Activated CD8-positive, alpha-beta memory T cell treated with anti-CD3 and anti-CD28 coated beads for 24 hours (primary cell): ENCODE measurements around the gene VAMP1.

Source experiments
- DNase-seq: peaks from one replicate; pipeline ENCODE4 v3.0.0-alpha.2; 2020

VAMP1 gene

DNA sequence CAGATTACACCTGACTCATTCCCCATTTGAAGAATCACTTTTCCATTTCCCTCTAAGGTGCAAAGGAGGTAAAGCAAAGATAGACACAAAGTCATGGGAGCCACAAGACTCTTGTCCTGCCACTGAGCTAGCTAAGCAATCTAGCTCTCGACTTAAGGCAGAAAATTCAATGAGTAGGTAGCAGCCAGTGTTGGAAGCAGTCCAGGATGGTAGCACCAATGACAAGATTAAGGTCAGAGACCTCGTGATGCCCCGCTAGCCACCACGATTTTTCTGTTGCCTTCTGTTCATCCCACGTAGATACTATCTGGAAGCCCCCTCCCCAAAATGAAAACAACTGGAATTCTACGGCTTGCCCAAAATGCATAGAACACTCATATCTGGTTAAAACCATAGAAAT lies 1.4 kb downstream of the VAMP1 start:
- peak; percentile 59 for DNase-seq

DNA sequence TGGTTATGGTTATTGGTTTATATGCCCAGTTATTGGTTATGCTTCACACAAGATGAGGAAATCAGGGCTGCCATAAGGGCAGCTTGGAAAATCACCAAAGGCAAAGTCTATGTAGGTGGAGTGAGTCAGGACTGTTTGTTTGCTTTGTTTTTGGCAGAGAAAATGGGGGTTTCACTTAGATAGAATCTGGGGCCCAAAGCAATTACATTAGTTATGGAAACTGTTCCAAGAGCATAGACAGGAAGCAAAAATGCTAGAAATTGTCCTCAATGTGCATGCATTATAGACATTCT lies 2.2 kb downstream of the VAMP1 start:
- DNase-seq: no peak

DNA sequence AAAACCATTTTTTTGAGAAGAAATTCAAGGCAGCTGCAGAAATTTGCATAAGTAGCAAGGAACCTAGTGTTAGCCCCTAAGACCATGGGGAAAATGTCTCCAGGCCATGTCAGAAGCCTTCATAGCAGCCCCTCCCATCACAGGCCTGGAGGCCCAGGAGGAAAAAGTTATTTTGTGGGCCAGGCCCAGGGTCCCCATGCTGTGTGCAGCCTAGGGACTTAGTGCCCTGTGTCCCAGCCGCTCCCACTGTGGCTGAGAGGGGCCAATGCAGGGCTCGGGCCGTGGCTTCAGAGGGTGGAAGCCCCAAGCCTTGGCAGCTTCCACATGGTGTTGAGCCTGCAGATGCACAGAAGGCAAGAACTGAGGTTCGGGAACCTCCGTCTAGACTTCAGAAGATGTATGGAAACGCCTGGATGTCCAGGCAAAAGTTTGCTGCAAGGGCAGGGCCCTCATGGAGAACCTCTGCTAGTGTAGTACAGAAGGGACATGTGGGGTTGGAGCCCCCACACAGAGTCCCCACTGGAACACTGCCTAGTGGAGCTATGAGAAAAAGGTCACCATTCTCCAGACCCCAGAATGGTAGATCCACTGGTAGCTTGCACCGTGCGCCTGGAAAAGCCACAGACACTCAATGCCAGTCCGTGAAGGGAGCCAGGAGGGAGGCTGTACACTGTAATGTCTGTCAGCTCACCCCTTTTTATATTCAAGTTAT lies 2.8 kb downstream of the VAMP1 start:
- peak; percentile 57 for DNase-seq

DNA sequence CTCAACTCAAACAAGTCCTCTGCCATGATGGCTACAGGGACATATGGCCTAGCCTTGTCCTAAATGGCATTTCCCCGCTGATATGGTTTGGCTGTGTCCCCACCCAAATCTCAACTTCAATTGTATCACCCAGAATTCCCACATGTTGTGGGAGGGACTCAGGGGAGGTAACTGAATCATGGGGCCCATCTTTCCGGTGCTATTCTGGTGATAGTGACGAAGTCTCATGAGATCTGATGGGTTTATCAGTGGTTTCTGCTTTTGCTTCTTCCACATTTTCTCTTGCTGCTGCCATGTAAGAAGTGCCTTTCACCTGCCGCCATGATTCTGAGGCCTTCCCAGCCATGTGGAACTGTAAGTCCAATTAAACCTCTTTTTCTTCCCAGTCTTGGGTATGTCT lies 3.7 kb downstream of the VAMP1 start:
- DNase-seq: peak; percentile 47

DNA sequence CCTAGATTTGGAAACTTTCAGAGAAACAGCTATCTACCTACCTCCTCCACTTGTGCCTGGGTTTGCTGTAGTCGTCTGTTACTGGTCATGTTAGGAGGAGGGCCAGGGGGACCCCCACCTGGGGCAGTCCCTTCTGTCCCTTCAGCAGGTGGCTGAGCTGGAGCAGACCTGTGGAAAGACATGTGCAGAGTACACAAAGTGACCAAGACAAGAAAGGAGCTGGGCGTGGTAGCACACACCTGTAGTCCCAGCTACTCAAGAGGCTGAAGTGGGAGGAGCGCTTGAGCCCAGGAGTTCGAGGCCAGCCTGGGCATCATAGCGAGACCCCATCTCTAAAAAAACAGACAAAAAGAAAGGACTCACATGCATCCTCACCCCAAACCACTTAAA lies 4.3 kb downstream of the VAMP1 start:
- DNase-seq: peak; percentile 55

DNA sequence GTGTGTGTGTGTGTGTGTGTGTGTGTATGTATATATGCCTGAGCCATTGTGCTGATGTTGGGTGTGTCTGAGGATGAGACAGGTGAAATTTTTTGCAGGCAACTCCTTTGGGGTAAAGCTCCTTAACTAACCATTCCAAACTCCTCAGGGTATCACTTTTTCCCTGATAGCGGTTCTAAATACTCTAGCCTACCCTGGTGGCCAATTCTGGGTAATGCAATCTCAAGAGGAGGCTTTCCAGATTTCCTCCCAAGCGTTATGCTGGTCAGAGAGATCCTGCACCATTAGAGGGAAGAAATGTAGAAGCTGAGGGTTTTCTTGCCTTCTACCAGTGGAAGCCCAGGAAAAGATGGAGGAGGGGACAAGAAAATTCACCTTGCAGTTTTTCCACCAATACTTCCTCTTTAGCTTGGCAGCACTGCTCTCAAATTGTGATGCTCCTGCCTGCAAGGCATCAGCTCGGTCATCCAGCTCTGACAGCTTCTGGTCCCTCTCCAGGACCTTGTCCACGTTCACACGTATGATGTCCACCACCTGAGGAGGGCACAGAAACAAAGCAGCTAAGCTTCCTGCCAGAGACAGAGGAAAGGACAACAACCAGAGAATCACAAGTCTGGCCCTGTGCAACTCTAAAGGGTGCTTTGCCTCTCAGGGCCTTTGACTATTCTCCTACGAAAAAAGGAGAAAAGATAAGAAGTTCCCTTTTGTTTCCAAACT lies 4.9 kb downstream of the VAMP1 start:
- DNase-seq: peak; percentile 69

DNA sequence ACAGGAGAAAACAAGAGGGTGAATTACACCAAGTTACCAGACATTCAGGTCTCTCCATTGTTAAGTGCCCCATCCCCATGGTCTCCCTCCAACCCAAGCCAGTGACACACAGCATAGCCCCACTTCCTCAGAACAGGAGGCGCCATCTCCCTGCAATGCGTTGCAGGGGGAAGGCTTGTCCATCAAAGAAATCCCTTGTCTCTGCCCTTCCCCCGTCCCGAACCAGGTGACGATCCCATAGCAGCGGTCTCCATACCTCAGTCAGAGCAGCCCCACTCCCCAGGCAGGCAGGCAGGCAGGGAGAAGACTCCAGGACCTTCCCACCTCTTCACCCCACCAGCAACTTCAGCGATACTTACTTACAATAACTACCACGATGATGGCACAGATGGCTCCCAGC lies 5.9 kb downstream of the VAMP1 start:
- peak; percentile 57 for DNase-seq

DNA sequence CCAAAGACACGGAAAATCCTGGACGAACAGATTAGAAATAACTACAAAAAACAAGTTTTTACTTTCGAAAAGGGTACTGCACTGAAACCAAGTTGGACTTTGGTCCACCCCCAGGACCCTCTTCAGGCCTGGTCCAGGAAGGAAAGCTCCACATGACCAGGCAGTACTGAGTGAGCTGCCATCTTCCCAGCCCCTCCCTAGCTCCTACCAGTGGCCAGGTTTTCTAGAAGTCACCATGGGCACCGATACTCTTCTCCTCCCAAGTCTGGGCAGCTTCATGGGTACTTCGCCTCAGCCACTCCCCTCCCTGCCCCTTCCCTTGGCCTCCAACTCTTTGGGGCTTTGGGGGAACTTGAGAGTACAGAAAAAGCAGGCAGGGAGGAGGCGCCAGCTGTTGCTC lies 6.6 kb downstream of the VAMP1 start:
- DNase-seq: no peak

DNA sequence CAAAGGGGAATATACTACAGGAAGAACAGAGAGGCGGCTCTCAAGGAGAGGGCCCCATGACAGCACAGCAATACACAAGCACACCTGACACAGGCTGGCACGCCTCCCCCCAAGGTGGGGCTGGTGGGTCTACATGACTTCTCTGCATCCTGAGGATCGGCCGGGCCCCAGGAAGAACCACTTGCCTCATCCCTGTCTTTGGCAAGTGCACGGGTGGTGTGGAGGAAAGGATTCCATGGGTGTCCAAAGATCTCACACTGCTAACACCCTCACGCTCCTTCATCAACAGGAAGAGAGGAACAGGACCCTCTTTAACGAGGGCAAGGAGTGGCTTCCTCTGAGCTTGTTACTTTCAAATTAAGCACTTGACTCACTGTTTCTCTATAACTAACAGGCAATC lies 7.3 kb downstream of the VAMP1 start:
- DNase-seq: no peak

DNA sequence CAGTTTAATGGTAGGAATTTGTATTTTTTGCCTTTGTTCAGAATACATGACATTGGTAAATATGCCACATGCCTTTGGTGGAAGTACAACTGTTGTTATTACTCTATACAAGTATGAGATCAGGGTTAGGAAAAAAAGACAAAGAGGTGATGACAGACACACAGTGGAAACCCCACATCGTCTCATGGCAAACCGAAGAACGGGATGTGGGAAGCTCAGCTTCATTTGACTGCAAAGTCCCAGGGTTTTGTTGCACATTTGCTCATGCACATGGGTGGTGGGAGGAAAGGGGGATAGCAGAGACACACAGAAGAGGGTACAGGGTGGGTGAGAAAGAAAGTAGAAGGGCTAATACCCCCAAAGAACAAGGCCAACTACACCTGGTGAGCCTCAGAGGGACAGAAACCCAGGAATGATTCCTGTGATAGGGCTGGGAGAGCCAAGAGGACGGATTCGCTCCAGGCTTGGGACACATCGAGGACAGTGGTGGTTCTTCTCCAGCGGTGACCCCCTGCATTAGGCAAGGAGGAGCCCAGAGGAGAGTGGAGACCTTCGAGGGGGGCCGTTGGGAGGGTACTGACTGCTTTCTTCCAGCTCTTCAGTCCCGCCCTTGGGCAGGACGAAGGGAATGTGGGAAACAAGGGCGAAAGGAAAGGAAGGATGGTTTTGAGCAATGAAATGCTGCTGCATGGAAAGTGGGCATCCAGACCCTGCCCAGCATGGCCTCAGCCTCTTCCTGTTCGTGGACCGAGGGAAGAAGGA lies 8.1 kb downstream of the VAMP1 start:
- DNase-seq: peak; percentile 72

DNA sequence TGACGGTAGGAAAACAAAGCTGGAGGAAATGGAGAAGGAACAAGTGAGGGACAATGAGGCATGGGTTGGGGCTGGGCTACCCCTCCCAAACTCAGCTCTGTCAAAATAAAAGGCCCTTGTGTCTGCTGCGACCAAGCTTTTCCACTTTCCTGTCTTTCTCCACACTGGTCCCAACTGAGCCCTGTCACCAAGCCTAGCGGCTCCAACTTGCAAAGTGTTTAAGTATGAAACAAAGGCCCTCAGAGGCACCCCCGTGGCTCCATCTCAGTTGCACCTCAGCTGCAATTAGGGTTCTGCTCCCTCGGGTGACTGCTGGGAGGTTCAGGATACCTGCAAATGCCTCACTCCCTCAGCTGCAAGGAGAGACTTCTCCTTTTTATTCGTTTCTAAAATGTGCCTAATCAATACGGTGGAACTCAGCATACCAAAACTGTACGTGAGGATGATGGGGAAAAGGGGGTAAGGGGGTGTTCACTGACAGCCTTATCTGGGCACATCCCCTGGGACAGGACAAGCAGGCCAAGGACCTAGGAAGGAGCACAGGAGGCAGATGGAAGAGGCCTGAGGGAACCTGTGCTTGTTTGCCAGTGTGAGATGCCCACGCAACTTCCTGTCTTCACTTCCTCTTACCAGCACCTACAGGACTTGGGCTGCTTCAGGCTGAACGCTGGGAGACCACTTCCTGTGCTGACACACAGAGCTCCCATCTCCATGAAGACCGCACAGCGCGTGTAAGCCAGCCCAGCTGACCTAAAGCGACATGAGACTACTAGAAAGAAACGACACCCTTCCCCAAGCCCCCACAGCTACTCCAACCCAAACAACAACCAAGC lies 8.9 kb downstream of the VAMP1 start:
- peak; percentile 88 for DNase-seq

DNA sequence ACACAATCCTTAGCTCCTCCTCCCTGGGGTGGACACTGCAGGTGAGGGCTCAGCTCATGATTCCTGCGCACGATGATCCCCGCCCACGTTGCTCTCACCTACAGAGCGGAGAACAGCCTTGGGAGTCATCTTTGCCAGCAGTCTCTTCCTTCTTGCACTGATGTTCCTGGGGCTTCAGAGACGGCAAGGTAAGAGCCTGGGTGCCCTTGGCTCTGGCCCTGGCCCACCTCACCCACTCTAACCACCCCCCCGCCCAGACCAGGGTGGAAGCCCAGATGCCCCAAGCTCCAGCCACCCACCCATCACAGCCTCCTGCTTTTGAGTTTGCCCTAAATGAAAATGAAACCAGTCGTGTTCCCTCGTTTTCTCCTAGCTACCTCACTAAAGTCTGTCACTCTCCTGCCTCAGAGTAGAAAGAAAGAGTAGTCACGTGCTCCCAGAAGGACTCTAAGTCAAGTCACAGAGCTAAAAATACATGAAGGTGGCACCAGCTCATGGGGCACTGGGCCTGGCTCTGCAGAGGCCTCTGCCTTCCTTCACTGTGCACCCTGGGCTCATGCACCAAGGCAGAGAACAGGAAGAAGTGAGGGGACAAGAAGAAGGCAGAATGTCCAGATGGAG lies 9.6 kb downstream of the VAMP1 start:
- peak; percentile 83 for DNase-seq

DNA sequence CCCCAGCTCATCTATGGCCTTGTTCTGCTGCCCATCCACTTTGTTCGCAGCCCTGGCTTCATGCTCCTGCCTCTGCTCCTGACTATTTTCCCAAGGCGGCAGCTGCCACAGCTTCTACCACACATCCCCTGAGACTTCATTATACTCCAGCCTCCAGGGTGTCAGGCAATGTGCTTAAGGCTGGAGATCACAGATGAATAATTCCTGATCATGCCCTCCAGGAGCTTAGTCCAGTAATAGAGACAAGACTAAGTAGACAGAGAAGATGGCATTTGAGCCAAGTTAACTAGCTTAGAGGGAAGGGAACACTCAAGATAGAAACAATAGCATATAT lies 11.5 kb downstream of the VAMP1 start:
- DNase-seq: no peak

DNA sequence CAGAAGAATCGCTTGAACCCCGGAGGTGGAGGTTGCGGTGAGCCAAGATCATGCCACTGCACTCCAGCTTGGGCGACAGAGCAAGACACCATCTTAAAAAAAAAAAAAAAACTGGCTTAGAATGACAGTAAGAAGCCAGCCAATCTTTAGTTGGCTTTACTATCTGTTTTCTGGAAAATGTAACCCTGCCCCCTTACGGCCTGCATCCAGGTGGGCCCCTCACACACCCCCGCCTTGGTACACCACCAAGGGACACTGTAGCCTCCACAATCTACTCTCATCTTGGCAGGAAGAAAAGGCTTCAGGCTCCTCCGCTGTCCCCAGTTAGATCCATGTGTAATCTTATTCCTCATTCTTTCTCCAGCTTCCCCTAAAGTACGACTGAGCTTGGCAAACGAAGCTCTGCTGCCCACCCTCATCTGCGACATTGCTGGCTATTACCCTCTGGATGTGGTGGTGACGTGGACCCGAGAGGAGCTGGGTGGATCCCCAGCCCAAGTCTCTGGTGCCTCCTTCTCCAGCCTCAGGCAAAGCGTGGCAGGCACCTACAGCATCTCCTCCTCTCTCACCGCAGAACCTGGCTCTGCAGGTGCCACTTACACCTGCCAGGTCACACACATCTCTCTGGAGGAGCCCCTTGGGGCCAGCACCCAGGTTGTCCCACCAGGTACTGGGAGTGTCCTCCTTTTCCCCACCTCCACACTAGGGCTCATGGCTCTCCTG lies 12.0 kb downstream of the VAMP1 start:
- DNase-seq: no peak

DNA sequence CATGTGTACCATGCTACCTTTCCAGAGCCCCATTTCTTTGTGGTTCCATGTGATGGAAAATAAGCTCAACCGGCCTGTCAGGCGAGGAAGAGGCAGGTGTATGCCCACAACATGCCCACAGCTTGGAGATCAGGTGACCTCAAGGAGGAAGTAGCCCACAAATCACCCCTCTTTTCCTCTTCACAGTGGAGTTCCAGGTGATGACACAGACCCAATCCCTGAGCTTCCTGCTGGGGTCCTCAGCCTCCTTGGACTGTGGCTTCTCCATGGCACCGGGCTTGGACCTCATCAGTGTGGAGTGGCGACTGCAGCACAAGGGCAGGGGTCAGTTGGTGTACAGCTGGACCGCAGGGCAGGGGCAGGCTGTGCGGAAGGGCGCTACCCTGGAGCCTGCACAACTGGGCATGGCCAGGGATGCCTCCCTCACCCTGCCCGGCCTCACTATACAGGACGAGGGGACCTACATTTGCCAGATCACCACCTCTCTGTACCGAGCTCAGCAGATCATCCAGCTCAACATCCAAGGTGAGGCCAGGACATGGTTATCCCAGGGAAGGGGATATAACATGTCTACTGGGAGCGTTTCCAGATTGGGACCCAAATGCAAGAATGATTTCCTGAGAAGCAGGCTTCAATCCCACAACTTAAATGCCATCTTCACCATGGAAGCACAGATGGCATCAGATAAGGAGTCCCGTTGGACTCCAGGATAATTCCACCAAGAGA lies 13.1 kb downstream of the VAMP1 start:
- peak; percentile 59 for DNase-seq

DNA sequence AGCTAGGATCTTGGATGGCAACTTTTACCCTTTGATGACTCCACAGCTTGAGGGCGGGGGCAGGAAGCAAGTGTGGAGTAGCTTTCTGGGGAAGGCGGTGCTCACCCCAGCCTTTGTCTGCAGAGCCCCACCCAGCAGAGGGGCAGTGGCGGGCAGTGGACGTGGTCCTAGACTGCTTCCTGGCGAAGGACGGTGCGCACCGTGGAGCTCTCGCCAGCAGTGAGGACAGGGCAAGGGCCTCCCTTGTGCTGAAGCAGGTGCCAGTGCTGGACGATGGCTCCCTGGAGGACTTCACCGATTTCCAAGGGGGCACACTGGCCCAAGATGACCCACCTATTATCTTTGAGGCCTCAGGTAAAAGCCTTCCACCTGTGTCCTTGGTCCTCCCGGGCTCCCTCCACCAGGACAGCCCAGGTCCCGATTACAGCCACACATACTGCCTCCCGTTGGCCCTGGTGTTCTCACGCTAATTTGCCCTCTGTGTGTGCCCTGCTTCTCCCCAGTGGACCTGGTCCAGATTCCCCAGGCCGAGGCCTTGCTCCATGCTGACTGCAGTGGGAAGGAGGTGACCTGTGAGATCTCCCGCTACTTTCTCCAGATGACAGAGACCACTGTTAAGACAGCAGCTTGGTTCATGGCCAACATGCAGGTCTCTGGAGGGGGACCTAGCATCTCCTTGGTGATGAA lies 17.4 kb downstream of the VAMP1 start:
- DNase-seq: peak; percentile 81

DNA sequence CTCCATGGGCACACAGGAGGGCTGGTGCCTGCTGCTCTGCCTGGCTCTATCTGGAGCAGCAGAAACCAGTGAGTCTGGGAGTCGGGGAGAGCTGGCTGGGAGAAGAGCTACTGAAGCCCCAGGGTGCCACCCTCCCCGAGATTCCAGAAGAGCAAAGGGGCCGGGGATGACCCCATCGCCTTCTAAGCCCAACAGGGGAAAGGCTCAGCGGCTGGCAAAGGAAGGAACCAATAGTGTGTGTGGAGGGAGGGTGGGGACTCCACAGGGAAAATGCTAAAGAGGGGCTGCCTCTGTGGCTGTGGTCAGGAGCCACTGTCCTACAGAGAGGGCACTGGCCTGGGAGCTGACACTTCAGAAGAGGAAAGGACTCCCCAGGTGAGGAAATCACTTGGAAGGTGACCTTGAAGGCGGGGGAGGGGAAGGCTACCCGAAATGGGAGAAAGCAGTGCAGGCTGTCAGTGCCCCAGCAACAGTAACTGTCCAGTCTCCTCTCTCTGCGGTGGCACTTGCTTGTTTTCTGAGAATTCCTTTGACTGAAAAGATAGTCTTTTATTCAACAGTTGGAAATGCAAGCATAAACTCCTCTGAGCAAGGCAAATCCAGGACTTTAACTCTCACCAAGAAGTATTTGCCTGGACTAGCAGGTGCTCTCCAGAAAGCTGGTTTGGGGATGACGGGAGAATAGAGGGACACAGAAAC lies 18.1 kb downstream of the VAMP1 start:
- DNase-seq: peak; percentile 84

DNA sequence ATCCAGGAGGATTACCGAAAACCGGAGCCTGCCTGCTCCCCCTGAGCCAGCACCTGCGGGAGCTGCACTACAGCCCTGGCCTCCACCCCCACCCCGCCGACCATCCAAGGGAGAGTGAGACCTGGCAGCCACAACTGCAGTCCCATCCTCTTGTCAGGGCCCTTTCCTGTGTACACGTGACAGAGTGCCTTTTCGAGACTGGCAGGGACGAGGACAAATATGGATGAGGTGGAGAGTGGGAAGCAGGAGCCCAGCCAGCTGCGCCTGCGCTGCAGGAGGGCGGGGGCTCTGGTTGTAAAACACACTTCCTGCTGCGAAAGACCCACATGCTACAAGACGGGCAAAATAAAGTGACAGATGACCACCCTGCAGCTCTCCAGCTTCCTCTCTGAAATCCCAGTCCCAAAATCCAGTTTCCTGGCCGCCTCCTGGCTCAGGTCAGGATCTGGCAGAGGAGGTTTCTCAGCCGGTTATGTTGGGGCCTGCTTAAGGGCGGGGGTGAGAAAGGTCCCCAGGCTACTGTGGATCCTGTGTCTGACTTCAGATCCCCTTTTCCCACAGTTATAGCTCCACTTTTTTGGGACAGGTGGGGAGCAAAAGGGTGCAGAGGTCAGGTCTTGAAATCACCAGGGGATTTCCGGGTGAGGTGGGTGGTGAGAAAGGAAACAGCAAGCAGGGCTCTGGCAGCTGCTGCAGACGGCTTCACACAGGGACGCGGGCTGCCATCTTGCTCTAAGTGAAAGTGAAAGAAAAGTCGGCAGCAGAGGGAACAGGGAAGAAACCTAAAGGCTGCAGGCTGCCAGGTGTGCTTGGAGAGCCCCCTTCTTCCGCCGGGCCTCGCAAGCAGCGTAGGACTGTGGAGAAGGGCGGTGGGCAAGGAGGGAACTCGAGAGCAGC lies 18.9 kb downstream of the VAMP1 start, which contains the start of gene TAPBPL:
TSS of gene TAPBPL (plus strand) at position 695 of the 897 bp plus-strand sequence. CDS start 207 bp downstream, outside the sequence.
- DNase-seq: peak; percentile 89

DNA sequence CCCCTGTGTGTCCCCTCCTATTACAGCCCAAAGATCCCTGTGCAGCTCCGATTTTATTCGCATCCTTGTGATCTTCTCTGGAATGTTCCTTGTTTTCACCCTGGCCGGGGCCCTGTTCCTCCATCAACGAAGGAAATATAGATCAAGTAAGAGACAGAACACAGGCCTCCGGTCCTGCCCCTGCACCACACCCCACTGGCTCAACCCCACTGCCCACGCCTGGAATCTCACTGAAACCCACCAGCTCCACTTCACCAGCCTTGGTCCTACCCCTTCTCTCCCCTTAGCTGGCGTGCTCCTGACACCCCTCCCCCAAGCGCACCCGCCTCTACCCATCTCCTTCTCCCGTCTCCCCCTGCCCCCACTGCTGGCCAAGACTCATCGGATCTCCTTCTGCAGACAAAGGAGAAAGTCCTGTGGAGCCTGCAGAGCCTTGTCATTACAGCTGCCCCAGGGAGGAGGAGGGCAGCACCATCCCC lies 19.6 kb downstream of the VAMP1 start:
- DNase-seq: peak; percentile 86
